NT2/D1 (cell line): ENCODE data around the gene RHBDL2.

Source experiments
- DNase-seq: peaks from one replicate; pipeline ENCODE4 v3.0.0-alpha.2; 2011; ENCODE audit warnings: low read depth, low spot score
- H3K27me3 ChIP-seq: 2 replicates; pipeline ENCODE4 v1.6.0; 2011; ENCODE audit warnings: mild to moderate bottlenecking; ENCODE audit not compliant: insufficient read length, insufficient read depth
- H3K36me3 ChIP-seq: 2 replicates; pipeline ENCODE4 v1.6.1; 2011; ENCODE audit warnings: mild to moderate bottlenecking, low read length, mixed read lengths; ENCODE audit not compliant: insufficient read depth, insufficient read length
- H3K4me1 ChIP-seq: 2 replicates; pipeline ENCODE4 v1.5.1; 2011; ENCODE audit not compliant: insufficient read depth, insufficient read length
- H3K4me3 ChIP-seq: 2 replicates; pipeline ENCODE4 v1.5.1; 2011; ENCODE audit warnings: low read depth; ENCODE audit not compliant: insufficient read length
- H3K9ac ChIP-seq: 2 replicates; pipeline ENCODE4 v1.6.0; 2011; ENCODE audit warnings: low read depth; ENCODE audit not compliant: insufficient read length
- H3K9me3 ChIP-seq: 2 replicates; pipeline ENCODE4 v1.5.1; 2011; ENCODE audit warnings: mild to moderate bottlenecking, low read length; ENCODE audit not compliant: insufficient read depth
- SUZ12 ChIP-seq: IDR thresholded peaks from 2 replicates; pipeline ENCODE4 v1.6.1; 2011; ENCODE audit not compliant: insufficient read length, insufficient read depth; ENCODE audit errors: extremely low read depth
- YY1 ChIP-seq: IDR thresholded peaks from 2 replicates; pipeline ENCODE4 v1.6.1; 2011; ENCODE audit not compliant: insufficient read length, insufficient read depth
- ZNF274 ChIP-seq: IDR thresholded peaks from 2 replicates; pipeline ENCODE4 v1.6.1; 2011; ENCODE audit warnings: mild to moderate bottlenecking, low read depth, low read length

The RHBDL2 gene

DNA sequence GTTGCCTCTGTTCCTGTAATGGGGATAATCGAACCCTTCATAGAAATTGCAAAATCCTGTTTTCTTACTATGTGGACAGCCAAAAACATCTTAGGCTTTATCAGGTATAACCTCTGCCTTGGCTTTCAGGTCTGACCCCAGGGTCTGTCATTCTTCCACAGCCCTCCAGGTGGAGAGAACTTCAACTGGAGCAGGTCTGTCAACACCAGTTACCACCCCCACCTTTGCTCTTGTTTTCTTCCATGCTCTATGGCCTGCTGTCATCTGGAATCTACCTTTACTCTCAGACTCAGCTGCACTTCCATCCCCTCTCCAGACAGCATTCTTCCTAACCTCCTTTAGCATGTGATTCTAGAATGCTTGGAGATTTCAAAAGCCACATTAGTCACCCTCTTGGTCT is 49.9 kb downstream of the RHBDL2 start:
- H3K4me1 ChIP-seq = no peaks in the 10 kb centered on the region
- no peaks in the 10 kb centered on the region for H3K27me3 ChIP-seq
- DNase-seq = peak; percentile 43
- H3K36me3 ChIP-seq = no peaks in the 10 kb centered on the region
- TF ChIP-seq YY1 = no peak
- no peak for TF ChIP-seq SUZ12
- no peak for TF ChIP-seq ZNF274
- H3K4me3 ChIP-seq = no peak overlapping the region
- H3K9ac ChIP-seq = no peak overlapping the region
- H3K9me3 ChIP-seq = no peaks in the 10 kb centered on the region

DNA sequence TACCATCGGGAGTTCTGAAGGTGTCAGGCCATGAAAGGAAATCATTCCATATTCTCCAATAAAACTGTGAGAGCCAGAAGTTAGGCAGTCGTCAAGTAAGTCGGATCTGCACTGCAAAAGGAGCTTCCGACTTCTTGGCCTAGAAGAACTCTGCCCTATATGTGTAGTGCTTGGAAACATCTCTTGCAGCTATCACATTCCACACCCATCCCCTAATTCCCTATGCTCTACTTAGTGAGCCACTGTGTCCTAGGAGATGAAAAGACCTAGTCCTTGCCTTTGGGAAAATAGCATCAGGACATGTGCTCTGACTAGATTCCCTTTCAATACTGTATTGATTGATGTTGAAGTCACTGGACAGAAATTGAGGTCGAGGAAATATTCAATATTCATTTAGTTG is 52.0 kb downstream of the RHBDL2 start:
- no peak for DNase-seq
- Histone ChIP-seq H3K4me3 (no peak overlapping the region), H3K27me3 (no peaks in the 10 kb centered on the region), H3K9ac (no peak overlapping the region), H3K36me3 (no peaks in the 10 kb centered on the region), H3K4me1 (no peaks in the 10 kb centered on the region), H3K9me3 (no peaks in the 10 kb centered on the region)
- TF ChIP-seq SUZ12 (no peak), ZNF274 (no peak), YY1 (no peak)

DNA sequence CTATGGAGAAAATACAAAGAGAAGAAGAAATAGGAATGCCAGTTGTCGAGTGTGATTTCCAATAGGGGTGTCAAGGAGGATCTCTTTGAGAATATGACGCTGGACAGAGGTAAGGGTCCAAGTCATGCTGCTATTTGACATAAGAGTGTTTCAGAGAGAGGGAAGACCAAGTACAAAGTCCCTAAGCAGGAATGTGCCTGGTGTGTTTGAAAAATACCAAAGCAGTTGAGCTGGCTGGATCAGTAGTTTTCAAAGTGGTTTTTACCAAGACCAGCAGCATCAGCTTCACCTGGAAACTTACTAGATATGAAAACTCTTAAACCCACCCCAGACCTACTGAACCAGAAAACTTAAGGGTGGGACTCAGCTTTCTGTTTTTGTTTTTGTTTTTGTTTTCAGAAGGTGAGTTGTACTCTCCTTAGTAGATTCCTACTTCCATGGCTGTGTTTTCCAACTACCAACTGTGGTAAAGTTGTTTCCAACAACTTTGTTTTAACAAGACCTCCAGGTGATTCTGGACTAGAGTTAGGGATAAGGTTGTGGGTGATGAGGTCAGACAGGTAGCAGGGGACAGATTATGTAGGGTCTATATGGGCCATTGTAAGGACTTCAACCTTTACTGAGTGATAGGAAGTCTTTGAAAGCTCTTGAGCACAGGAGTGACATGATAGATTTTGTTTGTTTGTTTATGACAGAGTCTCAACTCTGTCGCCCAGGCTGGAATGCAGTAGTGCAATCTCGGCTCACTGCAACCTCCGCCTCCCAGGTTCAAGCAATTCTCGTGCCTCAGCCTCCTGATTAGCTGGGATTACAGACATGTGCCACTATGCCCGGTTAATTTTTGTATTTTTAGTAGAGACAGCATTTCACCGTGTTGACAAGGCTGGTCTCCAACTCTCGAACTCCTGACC is 53.0 kb downstream of the RHBDL2 start:
- Histone ChIP-seq H3K9me3 (no peaks in the 10 kb centered on the region), H3K36me3 (no peaks in the 10 kb centered on the region), H3K27me3 (no peaks in the 10 kb centered on the region), H3K9ac (no peak overlapping the region), H3K4me3 (no peak overlapping the region), H3K4me1 (no peaks in the 10 kb centered on the region)
- DNase-seq = no peak
- TF ChIP-seq YY1 = no peak
- no peak for TF ChIP-seq ZNF274
- no peak for TF ChIP-seq SUZ12

DNA sequence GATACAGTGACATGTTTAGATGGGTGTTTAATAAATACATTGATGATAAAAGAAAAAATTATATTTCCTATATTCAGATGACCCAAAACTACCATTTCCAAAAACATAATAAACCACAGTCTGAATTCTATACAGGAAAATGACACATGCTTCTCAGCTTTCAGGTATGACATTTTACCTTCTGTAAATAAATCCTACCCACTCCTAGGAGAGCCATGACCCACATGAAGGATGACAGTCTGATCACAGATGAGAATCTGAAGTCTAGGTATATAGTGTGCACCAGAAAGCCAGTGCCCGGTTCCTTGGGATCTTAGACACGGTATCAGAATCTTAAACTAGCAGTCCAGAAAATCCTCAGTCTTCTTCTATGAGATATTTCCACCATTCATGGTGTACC is 56.5 kb downstream of the RHBDL2 start:
- no peaks in the 10 kb centered on the region for H3K4me1 ChIP-seq
- H3K27me3 ChIP-seq = no peaks in the 10 kb centered on the region
- no peak for DNase-seq
- H3K36me3 ChIP-seq = no peaks in the 10 kb centered on the region
- H3K4me3 ChIP-seq = no peak overlapping the region
- TF ChIP-seq YY1 = no peak
- no peak for TF ChIP-seq ZNF274
- TF ChIP-seq SUZ12 = no peak
- H3K9ac ChIP-seq = no peak overlapping the region
- H3K9me3 ChIP-seq = no peaks in the 10 kb centered on the region

DNA sequence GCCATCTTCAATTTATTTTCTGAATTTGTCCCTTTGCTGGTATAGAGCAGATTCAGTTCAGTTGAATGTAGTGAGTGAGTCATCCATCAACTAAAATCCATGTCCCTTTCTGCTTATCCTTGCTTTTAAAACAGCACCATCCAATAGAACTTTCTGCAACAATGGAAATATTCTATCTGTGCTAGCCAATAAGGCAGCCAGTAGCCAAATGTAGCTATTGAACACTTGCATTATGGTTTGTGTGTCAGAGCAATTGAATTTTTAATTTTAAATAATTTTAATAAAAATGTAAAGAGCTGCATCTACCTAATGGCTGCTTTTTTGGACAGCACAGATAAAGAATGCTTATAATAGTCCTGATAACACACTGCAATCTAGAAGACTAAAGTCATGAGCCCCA is 60.1 kb downstream of the RHBDL2 start, which contains the start of gene GJA9:
TSS of gene GJA9 (minus strand) at position 101 of the 400 bp plus-strand sequence. CDS start 5,489 bp downstream, outside the sequence.
- no peak for DNase-seq
- no peaks in the 10 kb centered on the region for H3K9me3 ChIP-seq
- H3K4me1 ChIP-seq = no peaks in the 10 kb centered on the region
- no peaks in the 10 kb centered on the region for H3K36me3 ChIP-seq
- H3K9ac ChIP-seq = no peak within 1 kb of the TSS
- TF ChIP-seq SUZ12 (no peak), ZNF274 (no peak), YY1 (no peak)
- no peak within 1 kb of the TSS for H3K4me3 ChIP-seq
- no peaks in the 10 kb centered on the region for H3K27me3 ChIP-seq

DNA sequence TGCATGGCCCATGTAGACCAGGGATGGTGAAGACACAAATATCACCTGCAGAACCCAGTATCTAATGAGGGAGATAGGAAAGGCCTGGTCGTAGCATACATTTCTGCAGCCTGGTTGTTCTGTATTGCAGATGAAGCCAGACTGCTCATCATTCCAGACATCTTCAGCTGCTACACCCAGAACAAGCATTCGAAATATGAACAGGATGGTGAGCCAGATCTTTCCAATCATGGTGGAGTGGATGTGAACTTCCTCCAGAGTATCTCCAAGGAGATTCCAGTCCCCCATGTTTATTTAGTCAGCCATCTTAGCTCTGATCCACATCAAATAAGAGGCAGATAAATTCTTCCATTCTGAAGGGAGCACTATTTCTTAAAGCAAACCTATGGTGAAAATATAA is 65.8 kb downstream of the RHBDL2 start:
- DNase-seq = no peak
- no peak overlapping the region for H3K9ac ChIP-seq
- H3K4me3 ChIP-seq = no peak overlapping the region
- H3K4me1 ChIP-seq = peaks cover 3% of the 10 kb centered on the region
- TF ChIP-seq YY1 (no peak), ZNF274 (no peak), SUZ12 (no peak)
- H3K9me3 ChIP-seq = no peaks in the 10 kb centered on the region
- H3K36me3 ChIP-seq = no peaks in the 10 kb centered on the region
- H3K27me3 ChIP-seq = no peaks in the 10 kb centered on the region

DNA sequence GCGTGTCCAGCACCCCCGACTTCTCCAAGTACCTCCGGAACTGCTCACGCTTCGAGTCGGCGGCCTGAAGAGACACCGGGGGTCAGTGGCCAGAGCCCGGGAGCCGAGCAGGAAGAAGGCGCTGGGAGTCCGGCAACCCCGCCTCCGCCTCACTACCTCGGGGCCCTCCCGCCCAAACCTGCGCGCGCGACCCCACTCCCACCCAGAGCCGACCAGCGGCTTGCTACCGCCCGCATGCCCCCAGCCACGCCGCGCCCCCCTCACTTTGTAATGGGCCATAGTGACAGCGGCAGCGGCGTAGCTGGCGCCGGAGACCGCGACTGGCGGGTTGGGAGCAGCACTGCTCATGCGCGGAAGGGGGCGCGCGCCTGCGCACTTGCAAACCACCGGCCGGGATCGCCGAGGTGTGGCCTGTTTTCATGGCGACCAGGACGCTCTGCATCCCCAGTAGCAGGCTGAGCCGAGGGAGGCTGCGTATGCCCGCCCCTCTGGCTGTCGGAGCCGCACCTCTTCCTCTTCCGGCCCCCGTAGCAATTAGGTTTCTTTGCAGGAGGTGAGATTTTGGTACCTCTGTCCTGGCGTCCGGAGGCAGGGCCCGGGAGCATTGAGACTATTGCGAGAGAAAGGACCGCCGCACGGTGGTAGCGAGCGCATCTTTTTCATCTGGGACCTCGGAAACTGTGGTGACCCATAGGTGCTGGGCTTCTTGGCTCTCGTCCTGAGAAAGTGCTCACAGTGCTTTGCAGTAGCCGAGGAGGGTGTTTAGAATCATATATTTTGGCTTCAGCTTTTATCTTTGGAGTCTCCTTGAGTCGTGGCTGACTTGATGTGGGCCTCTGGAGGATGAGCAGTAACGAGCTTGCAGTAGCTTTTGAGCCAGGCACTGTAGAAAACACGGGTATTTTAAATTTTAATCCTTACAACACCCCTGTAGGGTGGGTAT is 68.3 kb downstream of the RHBDL2 start, which contains the start of gene MYCBP:
TSS of gene MYCBP (minus strand) at position 322 of the 943 bp plus-strand sequence. CDS start at position 279, 43 bp downstream.
- Histone ChIP-seq H3K27me3 (no peaks in the 10 kb centered on the region), H3K9me3 (no peaks in the 10 kb centered on the region), H3K4me3 (peak within 1 kb of the TSS; percentile 96), H3K36me3 (no peaks in the 10 kb centered on the region), H3K4me1 (peaks cover 3% of the 10 kb centered on the region), H3K9ac (peak within 1 kb of the TSS; percentile 97)
- peak; percentile 99 for DNase-seq
- TF ChIP-seq YY1 = peak; percentile 34
- TF ChIP-seq SUZ12 = no peak
